GM15510 (cell line): ENCODE results near the gene B4GALNT4.

ENCODE experiments used
- POLR2A ChIP-seq: IDR thresholded peaks from 3 replicates; pipeline ENCODE4 v1.6.1; 2011; ENCODE audit warnings: borderline replicate concordance; ENCODE audit not compliant: insufficient read length; ENCODE audit errors: extremely low read depth

B4GALNT4 gene

GRCh38 chr11:404551-405264 is 35.4 kb downstream of the B4GALNT4 start:
- no peak for TF ChIP-seq POLR2A

- no peak for TF ChIP-seq POLR2A
Observed at GRCh38 chr11:405323-405953, 36.1 kb downstream of the B4GALNT4 start.

- no peak for TF ChIP-seq POLR2A
Observed at GRCh38 chr11:405954-406795, 36.9 kb downstream of the B4GALNT4 start.

- no peak for TF ChIP-seq POLR2A
Observed at GRCh38 chr11:406796-407650, 37.7 kb downstream of the B4GALNT4 start.

- no peak for TF ChIP-seq POLR2A
Observed at GRCh38 chr11:407651-408123, 38.4 kb downstream of the B4GALNT4 start.

GRCh38 chr11:408154-409007 is 39.1 kb downstream of the B4GALNT4 start:
- no peak for TF ChIP-seq POLR2A

GRCh38 chr11:409008-409599 is 39.8 kb downstream of the B4GALNT4 start:
- no peak for TF ChIP-seq POLR2A

- no peak for TF ChIP-seq POLR2A
Observed at GRCh38 chr11:409600-410483, 40.5 kb downstream of the B4GALNT4 start.

GRCh38 chr11:412641-413119 is 43.4 kb downstream of the B4GALNT4 start:
- no peak for TF ChIP-seq POLR2A

GRCh38 chr11:413120-414081 is 44.1 kb downstream of the B4GALNT4 start:
- TF ChIP-seq POLR2A, result no peak

- TF ChIP-seq POLR2A, result no peak
Observed at GRCh38 chr11:414318-414857, 45.1 kb downstream of the B4GALNT4 start.
